HG02943 (cell line): Measurements from ENCODE around the gene SLC11A2.
"Not testable (repeated sequence)": the region's sequence is repeated elsewhere in the genome, so short reads cannot be mapped to it uniquely, and the experiment has no call there.

ENCODE experiments used
- ATAC-seq: cut with Tn5 transposase; IDR thresholded peaks from one replicate; pipeline ENCODE4 v1.9.1; 2021; ENCODE audit warnings: mild to moderate bottlenecking, low read depth, moderate library complexity; ENCODE audit not compliant: unreplicated experiment

The SLC11A2 gene

GRCh38 chr12:50951112-50951511, 75.1 kb downstream of the SLC11A2 start:
- ATAC-seq = no peak

DNA sequence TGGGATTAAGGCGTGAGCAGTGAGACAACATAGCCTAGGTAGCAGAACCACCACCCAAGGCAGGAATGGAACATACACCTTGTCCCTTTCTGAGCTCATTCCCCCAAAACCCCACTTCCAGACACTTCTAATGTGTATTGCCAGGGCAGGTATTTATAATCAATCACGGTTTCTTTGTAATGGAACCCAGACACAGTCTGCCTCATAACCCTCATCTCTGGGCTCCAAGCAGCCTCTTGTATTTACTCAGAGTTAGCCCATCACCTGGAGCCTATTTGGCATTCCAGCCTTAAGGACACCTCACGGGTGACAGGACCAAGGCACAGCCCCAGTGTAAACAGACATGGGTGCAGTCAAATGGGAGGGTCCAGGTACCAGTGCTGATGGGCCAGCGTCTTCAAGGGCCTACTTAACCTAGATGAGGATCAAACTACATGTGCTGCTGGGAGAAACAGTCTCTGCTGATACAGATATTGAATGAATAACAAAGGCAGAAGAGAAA, 76.3 kb downstream of the SLC11A2 start:
- no peak for ATAC-seq

GRCh38 chr12:50948798-50949197, 77.4 kb downstream of the SLC11A2 start:
- no peak for ATAC-seq

DNA sequence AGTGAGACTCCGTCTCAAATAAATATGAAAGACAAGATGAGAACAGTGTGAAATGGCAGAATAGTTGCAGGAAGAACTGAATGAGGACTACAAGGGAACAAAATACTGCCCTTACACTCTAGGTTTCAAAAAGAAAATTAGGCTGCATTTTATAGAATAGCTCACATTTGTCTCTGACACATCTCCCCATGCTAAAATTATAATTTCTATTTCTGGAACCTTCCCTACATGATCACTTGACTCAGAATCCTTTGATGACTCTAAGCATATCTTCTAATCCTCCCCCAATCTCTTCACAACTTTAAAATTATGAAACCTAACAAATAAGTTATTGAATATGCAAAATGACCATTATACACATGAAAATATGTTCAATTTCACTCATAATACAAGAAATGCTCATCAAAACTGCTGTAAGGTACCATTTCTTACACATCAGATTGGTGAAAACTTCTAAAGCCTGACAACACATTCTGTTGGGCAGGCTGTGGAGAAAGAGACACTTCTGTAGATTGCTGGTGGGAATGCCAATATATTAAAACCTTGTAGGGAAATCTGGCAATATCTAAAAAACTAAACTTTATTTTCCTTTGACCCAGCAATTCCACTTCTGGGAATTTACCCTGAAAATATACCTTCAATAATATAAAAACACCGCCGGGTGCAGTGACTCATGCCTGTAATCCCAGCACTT, 78.1 kb downstream of the SLC11A2 start:
- ATAC-seq = no peak

GRCh38 chr12:50937653-50938052, 88.5 kb downstream of the SLC11A2 start:
- ATAC-seq = no peak

- no peak for ATAC-seq
Measured at GRCh38 chr12:50936821-50937530, 89.2 kb downstream of the SLC11A2 start.

GRCh38 chr12:50934981-50935807, 91.0 kb downstream of the SLC11A2 start:
- no peak for ATAC-seq

- ATAC-seq = no peak
Measured at GRCh38 chr12:50934371-50934851, 91.8 kb downstream of the SLC11A2 start.

DNA sequence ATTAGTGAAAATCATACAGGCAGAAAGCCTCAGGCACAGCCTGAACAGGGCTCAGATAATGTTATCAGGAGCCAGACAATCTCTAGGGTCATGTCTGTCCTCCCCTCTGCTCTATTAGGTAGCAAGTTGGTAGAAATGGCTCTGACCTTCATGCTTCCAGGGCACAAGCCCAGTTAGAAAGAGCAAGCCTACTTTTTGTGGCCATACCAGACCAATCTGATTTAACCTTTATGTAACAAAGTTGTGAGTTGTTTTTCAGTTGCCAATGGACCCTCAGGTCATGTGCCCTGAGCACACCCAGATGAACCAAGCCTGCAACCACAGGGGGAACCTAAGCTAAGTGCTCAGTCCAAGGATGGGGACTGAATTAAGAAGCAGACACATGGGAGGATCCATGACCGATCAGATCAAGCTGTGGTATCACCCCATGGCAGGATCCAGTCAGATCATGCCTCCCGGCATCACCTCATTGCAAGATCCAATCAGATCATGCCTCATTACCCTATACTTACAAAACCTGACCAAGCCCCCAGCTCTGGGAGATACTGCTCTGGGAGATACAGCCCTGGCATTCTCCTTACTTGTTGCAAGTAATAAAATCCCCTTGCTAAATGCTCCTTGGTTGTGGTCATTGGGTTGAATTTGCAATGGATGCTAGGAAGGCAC, 92.6 kb downstream of the SLC11A2 start:
- ATAC-seq = no peak

GRCh38 chr12:50932787-50933280, 93.3 kb downstream of the SLC11A2 start:
- ATAC-seq = no peak

DNA sequence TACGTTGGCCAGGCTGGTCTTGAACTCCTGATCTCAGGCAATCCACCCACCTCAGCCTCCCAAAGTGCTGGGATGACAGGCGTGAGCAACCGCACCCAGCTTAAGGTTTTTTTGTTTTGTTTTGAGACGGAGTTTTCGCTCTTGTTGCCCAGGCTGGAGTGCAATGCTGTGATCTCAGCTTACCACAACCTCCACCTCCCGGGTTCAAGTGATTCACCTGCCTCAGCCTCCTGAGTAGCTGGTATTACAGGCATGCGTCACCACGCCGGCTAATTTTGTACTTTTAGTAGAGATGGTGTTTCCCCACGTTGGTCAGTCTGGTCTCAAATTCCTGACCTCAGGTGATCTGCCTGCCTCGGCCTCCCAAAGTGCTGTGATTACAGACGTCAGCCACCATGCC, 95.7 kb downstream of the SLC11A2 start:
- not testable (repeated sequence) for ATAC-seq

DNA sequence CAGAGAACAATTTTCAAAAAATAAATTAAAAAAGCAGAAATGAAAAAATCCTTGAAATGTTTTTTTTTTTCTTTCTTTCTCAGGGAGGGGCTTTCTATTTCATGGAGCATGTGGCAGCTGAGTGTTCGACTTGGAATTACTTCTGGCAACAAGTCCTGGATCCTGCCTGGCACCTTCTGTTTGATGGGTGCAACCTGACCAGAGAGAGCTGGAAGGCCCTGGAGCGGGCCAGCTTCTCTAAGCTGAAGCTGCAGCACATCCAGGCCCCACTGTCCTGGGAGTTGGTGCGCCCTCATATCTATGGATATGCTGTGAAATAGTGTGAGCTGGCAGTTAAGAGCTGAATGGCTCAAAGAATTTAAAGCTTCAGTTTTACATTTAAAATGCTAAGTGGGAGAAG, 96.4 kb downstream of the SLC11A2 start:
- ATAC-seq = no peak
